Mesodermal cell (in vitro differentiated cells): Measurements from ENCODE around the gene EGFLAM.
"Not testable (repeated sequence)": the region's sequence is repeated elsewhere in the genome, so short reads cannot be mapped to it uniquely, and the experiment has no call there.

Experiments used
- H3K27ac ChIP-seq: 2 replicates; pipeline ENCODE4 v1.7.0; 2013; ENCODE audit warnings: mild to moderate bottlenecking, low read depth, low read length, moderate library complexity; ENCODE audit not compliant: severe bottlenecking
- H3K36me3 ChIP-seq: 2 replicates; pipeline ENCODE4 v1.7.1; 2013; ENCODE audit warnings: mild to moderate bottlenecking, low read length, moderate library complexity; ENCODE audit not compliant: control insufficient read depth, insufficient read depth
- H3K4me1 ChIP-seq: one replicate; pipeline ENCODE4 v1.7.1; 2013; ENCODE audit warnings: mild to moderate bottlenecking, low read length; ENCODE audit not compliant: insufficient read depth, control insufficient read depth, poor library complexity, severe bottlenecking
- H3K4me3 ChIP-seq: 2 replicates; pipeline ENCODE4 v1.7.0; 2013; ENCODE audit warnings: low read length, control low read depth, mild to moderate bottlenecking; ENCODE audit not compliant: insufficient read depth, poor library complexity, severe bottlenecking; ENCODE audit errors: extremely low read depth
- H3K9me3 ChIP-seq: 2 replicates; pipeline ENCODE4 v1.7.1; 2013; ENCODE audit warnings: mild to moderate bottlenecking, low read length, moderate library complexity; ENCODE audit not compliant: control insufficient read depth
- WGBS, 2 experiments: methylation state at CpG; one replicate each; pipeline ENCODE4 v1.1.5; 2013; ENCODE audit warnings: missing lambda C conversion rate in 2 of 2; ENCODE audit not compliant: insufficient coverage in 2 of 2; 5-methylcytosine and 5-hydroxymethylcytosine counted together

EGFLAM gene

GRCh38 chr5:38413696-38414095 lies 155.3 kb downstream of the EGFLAM start:
- Histone ChIP-seq H3K36me3 (no peaks in the 10 kb centered on the region), H3K9me3 (no peaks in the 10 kb centered on the region), H3K4me3 (no peak overlapping the region), H3K27ac (no peak overlapping the region), H3K4me1 (no peaks in the 10 kb centered on the region)
- WGBS, 2 experiments = 85 to 92% methylated on average over 11 to 12 of the region's 12 CpGs

- H3K27ac ChIP-seq = no peak overlapping the region
- H3K4me1 ChIP-seq = no peaks in the 10 kb centered on the region
- no peaks in the 10 kb centered on the region for H3K36me3 ChIP-seq
- WGBS, 2 experiments = 91 to 98% methylated on average over 3 to 4 of the region's 4 CpGs
- no peaks in the 10 kb centered on the region for H3K9me3 ChIP-seq
- H3K4me3 ChIP-seq = no peak overlapping the region
These were observed 156.0 kb downstream of the EGFLAM start for GRCh38 chr5:38414348-38414747.

GRCh38 chr5:38415772-38416171 lies 157.4 kb downstream of the EGFLAM start:
- not testable (repeated sequence) for H3K4me3 ChIP-seq, H3K27ac ChIP-seq, H3K4me1 ChIP-seq, H3K36me3 ChIP-seq, H3K9me3 ChIP-seq
- WGBS, 2 experiments = 100% methylated on average over 1 of the region's 5 CpGs; no CpG with 5 or more reads in 1 of the 2 experiments

DNA sequence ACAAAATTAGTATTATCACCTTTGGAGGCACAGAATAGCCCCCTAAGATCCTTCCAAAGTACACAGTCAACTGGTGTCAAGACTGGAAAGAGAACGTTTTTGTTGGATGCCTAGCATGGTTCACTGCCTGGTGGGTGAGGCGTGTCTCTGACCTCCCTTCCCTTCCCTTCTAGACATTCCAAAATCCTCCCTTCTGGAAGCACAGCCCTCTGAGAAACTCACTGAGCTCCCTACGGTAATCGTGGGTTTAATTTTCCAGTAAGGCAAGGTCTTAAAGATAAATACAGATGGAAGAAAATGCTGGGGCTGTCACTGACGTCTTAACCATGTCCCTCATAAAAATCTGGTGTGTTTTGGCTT lies 159.3 kb downstream of the EGFLAM start:
- H3K27ac ChIP-seq = no peak overlapping the region
- H3K9me3 ChIP-seq = no peaks in the 10 kb centered on the region
- no peaks in the 10 kb centered on the region for H3K36me3 ChIP-seq
- WGBS, 2 experiments = 83 to 100% methylated on average over 2 to 3 of the region's 5 CpGs
- H3K4me1 ChIP-seq = no peaks in the 10 kb centered on the region
- no peak overlapping the region for H3K4me3 ChIP-seq

DNA sequence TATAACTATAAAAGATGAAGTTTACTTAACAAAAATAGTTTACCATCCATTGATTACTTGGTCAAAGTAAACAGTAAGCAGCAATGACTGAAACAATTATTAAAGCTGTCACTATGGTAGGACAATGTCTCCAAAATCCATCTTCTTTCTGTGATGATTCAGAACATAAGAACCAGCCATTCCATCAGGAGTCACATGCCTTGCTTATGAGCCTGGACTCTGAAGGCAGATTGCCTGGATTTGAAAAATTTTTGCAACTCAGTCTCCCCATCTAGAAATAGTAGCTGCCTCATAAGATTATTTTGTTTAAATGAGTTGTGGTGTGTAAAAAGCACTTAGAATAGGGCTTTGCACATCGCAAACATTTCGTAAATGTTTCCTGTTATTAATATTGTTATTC lies 161.9 kb downstream of the EGFLAM start:
- no CpG with 5 or more reads among the region's 2 CpGs for WGBS, 2 experiments
- Histone ChIP-seq H3K36me3 (no peaks in the 10 kb centered on the region), H3K4me1 (peaks cover 3% of the 10 kb centered on the region), H3K27ac (no peak overlapping the region), H3K4me3 (no peak overlapping the region), H3K9me3 (no peaks in the 10 kb centered on the region)

DNA sequence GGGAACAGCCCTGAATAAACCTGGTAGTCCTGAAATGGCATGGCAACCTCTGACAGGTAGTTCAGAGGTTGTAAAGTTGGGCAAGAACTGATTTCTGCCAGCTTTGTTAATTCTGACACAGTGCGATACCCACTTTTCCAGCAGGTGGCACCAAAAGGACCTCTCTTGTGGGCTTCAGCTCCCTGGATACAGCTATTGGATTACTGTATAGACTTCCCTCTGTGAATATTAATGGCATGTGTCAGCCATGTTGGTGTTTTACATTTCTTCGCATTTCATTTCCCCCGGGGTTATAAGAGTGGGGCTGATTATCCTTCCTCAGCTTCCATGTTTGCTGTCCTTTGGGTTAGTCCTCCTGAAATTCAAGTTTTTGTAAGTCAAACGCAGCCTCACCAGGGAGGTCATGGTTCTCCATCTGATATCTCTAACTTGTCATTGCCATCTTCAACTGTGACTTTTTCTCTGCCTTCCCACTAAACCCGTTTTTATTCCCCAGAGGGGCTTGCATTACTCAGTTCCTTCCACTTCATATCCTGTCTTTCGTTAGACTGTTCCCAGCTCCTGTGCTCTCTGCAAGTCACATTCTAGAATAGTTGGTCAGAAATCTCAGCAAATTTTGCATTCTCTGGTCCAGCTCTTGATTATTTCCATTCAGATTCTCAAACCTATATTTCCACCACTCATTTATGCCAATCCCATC lies 162.5 kb downstream of the EGFLAM start:
- peaks cover 3% of the 10 kb centered on the region for H3K4me1 ChIP-seq
- H3K4me3 ChIP-seq = no peak overlapping the region
- H3K9me3 ChIP-seq = no peaks in the 10 kb centered on the region
- H3K27ac ChIP-seq = no peak overlapping the region
- 61 to 62% methylated on average over 6 of the region's 6 CpGs for WGBS, 2 experiments
- no peaks in the 10 kb centered on the region for H3K36me3 ChIP-seq

DNA sequence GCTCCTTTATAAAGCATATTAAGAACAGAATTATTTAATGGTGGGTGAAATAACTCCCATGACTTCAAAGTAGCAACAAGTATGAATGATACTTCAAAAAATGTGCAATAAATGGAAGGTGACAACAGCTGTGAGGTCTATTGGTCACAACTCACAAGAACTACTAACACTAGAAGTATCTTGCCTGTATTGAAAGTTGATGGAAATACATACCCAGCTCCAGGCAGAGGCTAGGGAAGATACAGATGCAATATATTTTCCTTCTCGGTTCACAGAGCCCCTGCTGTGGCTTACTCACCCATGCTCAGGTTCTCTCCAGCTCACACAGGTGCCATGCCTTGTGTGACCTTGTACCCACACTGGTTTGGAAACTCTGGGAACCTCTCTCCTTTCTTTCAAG lies 164.3 kb downstream of the EGFLAM start:
- Histone ChIP-seq H3K4me1 (peaks cover 13% of the 10 kb centered on the region), H3K4me3 (no peak overlapping the region), H3K27ac (no peak overlapping the region), H3K36me3 (no peaks in the 10 kb centered on the region), H3K9me3 (no peaks in the 10 kb centered on the region)
- WGBS, 2 experiments = 71 to 94% methylated on average over 1 of the region's 1 CpG

- Histone ChIP-seq H3K4me1 (peaks cover 16% of the 10 kb centered on the region), H3K27ac (no peak overlapping the region), H3K4me3 (no peak overlapping the region), H3K36me3 (no peaks in the 10 kb centered on the region), H3K9me3 (no peaks in the 10 kb centered on the region)
- 79 to 88% methylated on average over 4 of the region's 5 CpGs for WGBS, 2 experiments
These were observed 165.2 kb downstream of the EGFLAM start for GRCh38 chr5:38423276-38424147.

DNA sequence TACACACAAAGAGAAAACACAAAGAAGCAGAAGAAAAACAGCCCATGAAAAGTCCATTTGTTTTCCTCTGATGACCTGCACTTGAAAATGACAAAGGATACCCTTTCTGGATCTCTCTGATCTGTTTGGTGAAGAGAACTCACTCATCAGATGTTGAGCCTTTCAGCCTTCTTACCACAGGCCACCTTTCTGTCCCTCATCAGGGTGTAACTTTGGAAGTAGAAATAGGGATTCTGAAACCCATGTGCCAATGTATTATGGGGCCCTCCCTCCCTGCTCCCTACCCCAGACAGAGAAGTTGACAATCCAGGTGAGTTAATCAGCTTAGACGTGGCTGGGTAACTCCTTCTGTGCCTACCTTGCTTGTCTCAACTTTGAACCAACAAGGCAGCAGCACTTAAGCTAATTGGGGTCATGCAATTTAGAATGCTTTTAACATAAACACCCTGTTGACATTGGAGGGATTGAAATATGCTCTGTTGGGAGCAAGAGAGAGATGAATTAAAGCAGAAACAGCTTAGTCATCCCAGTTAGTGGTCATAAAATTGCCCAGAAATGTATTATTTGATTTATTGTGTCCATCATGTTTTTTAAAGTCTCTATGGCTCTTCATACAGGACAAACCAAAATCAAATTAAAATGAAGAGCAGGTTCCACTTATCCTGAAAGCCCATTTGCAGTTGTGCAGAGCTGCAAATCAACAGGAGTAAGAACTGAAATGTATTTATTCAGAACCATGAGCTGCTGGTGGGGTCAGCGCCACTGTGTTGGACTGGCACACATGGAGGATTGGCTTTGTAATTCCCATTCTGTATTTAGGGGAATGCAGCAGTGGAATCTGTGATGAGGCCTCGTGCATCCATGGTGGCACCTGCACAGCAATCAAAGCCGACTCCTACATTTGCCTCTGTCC lies 166.0 kb downstream of the EGFLAM start:
- no peak overlapping the region for H3K4me3 ChIP-seq
- H3K27ac ChIP-seq = no peak overlapping the region
- 92 to 94% methylated on average over 2 to 3 of the region's 4 CpGs for WGBS, 2 experiments
- no peaks in the 10 kb centered on the region for H3K36me3 ChIP-seq
- no peaks in the 10 kb centered on the region for H3K9me3 ChIP-seq
- peaks cover 22% of the 10 kb centered on the region for H3K4me1 ChIP-seq

GRCh38 chr5:38426490-38426889 lies 168.1 kb downstream of the EGFLAM start:
- WGBS, 2 experiments = no CpG with 5 or more reads among the region's 1 CpG

More at GRCh38 chr5:38426490-38426889, 168.1 kb downstream of the EGFLAM start:
- Histone ChIP-seq H3K4me1 (peaks cover 22% of the 10 kb centered on the region), H3K36me3 (no peaks in the 10 kb centered on the region), H3K27ac (no peak overlapping the region), H3K4me3 (no peak overlapping the region), H3K9me3 (no peaks in the 10 kb centered on the region)
